ENCODE data around the gene MSLN.

The MSLN gene

DNA sequence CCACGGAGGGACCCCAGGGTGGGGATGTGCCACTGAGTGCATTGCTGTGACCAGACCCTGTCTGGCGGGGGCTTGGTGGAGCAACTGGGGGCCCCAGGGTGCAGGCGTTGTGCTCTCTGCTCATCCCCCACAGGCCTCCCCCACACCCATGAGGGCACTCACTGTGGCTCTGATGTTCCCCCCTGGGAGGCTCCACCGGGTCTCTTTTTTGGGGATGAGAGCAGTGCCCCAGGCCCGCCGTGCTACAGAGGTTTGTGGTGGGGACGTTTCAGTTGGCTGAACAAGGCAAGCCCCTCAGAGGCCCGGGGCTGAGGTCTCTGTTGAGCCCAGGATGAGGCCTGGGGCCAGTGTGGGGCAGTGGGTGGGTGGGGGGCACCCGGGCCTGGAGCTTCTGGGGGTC is 36.8 kb upstream of the MSLN start:
- no peak for DNase-seq

DNA sequence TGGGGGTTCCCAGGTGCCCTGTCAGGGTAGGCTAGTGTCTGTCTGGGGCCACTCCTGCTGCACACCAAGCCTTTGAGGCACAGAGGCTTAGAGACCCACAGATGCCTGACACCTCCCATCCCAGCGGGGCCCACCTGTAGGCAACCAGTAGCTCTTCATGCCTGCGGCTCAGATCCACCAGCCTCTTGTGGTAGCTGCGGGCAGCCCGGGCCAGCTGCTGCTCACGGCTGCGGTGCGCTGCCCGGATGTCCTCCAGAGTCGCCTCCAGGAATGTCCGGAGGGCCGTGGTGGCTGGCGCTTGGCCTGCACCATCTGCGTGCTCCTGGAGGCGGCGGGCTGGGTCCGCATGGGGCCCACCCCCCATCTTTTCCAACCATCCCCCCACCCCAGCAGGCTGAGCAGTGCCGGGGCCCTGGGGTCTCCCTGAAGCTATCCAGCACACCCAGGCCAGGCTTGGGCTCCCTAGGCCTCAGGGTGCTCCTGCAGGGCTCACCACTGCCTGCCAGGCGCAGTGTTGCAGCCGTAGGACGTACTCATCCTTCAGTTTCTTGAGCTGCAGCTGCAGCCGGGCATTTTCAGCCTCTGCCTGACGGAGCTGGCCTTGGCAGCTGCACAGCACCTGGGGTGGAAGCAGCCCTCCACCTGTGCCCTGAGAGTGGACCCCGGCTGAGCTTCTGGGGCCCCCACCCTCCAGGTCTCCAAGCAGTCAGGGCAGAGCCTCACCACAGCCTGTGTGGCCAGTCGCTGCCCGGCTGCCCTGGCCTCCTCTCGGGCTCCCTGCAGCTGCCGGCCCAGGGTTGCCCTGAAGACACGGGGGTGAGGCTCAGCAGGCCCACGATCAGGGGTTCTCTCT is 36.1 kb upstream of the MSLN start:
- no peak for DNase-seq

DNA sequence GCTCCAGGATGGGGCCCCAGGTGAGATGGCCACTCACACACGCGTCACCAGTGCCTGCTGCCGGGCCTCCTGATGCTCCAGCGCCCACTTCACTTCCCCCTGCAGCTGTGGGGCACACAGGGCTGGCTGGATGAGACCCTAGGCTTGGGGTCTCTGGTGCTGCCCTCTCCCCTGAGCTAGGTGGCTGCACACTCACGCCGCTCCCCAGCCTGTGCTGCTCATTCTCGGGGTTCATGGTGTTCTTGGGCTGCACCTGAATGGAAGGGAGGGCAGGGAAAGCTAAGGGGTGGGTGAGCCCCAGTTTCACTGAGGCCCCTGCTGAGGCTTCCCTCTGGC is 35.5 kb upstream of the MSLN start:
- DNase-seq = no peak

DNA sequence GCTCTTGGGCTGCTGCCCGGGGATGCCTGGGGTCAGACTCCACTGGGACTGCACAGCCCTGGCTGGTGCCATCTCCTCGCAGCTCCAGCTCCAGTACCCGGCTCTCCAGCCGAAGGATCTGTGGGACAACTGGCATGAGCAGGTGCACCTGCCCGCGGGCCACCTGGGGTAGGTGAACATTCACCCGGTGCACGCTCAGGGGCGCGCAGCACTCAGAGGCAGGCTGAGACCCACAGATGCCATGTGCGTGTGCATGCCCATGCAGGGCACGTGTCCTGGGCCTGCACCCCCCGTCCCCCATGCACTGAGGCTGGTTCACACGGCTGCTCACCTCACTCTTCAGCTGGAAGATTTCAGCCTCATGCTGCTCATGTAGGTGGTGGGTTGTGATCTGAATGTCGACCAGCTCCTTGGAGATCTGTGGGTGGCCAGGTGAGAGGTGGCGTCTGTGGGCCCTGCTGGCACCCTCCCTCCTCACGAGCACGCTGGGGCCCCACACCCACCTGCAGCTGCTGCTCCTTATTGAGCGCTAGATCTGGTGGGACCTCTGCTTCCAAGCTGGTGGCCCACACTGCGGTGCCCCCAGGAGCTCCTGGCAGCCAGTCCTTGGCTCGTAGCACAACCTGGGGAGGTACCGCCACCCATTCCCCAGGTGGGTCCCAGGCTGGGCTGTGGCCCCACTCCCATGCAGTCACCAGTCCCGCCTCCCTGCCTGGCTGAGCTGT is 34.9 kb upstream of the MSLN start:
- no peak for DNase-seq

DNA sequence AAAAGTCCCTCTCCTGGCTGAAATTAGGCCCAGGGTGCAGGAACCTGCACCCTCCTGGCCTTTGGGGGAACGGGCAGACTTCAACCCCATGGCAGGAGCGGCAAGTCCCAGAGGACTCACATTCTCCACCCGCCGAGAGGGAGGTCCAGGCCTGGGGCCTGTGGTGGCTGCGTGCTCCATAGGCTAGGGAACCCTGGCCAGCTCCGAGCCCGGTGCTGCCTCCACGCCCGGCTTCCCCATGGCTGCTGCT is 34.4 kb upstream of the MSLN start:
- no peak for DNase-seq

DNA sequence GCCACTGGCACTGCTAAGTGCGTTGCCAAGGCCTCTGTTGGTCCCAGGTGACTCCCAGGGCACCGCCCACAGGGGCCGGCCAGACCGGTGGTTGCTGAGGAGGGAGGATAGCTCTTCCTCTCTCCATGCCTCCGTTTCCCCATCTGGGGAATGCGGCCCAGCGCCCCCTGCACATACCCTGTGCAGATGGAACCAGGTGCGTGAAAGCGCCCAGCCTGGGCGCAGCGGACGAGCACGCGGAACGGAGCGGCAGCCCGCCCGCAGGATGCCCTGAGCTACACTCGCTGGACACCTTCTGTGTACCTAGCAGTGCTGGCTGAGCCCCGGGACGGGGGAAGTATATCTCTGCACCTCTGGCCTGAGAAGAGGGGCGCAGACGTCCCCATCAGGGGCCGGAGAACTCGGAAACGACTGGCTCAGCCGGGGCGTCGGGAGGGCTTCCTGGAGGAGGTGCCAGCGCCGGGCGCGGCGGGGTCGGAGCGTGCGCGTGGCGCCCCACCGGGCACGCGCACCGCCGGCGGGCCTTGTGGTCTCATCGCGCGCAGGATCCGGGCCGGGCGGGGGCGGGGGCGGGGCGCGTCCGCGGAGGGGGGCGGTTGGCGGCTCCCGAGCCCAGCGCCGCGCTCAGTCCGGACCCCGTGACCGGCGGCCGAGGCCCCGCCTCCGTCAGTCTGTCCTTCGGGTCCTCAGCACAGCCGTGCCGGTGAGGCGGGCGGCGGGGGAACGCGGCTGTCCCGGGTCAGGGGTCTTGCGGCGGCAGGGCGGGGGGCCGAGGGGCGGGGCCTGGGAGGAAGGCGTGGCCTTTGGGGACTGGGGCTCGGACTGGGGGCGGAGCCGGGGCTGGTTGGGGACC is 33.9 kb upstream of the MSLN start, which contains the start of the genes CCDC78 and HAGHL:
CCDC78 (minus strand) TSS at position 6 of the 853 bp plus-strand sequence. CDS start 76 bp downstream, outside the sequence.
HAGHL (plus strand) TSS at position 669 of the 853 bp plus-strand sequence. CDS start 404 bp downstream, outside the sequence.
- no peak for DNase-seq

DNA sequence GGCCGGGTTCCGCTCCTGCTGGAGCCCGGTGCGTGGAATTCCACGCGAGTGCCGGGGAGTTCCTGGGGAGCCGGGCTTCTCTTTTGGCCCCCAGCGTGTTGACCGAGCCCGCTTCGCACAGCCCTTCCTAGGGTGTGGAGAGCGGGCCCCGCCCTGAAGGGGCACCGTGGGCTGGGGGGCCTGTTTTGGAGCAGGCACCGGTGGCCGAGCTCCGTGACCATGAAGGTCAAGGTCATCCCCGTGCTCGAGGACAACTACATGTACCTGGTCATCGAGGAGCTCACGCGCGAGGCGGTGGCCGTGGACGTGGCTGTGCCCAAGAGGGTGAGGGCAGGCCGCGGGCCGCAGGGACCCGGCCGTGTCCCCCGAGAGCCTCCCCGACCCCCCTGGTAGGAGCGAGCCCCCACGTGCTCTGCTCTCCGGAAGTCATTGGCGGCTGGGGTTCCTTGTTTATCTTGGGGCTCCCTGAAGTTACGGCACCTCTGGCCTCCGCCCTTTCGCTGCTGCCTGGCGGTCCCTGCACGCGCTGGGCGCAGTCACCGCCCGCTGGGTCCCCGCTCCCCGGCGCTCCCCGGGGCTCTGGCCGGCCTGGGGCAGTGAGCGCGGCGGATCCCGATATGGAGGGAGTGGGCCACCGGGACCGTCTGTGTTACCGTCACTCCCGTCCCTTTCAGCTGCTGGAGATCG is 33.1 kb upstream of the MSLN start:
- DNase-seq = no peak

DNA sequence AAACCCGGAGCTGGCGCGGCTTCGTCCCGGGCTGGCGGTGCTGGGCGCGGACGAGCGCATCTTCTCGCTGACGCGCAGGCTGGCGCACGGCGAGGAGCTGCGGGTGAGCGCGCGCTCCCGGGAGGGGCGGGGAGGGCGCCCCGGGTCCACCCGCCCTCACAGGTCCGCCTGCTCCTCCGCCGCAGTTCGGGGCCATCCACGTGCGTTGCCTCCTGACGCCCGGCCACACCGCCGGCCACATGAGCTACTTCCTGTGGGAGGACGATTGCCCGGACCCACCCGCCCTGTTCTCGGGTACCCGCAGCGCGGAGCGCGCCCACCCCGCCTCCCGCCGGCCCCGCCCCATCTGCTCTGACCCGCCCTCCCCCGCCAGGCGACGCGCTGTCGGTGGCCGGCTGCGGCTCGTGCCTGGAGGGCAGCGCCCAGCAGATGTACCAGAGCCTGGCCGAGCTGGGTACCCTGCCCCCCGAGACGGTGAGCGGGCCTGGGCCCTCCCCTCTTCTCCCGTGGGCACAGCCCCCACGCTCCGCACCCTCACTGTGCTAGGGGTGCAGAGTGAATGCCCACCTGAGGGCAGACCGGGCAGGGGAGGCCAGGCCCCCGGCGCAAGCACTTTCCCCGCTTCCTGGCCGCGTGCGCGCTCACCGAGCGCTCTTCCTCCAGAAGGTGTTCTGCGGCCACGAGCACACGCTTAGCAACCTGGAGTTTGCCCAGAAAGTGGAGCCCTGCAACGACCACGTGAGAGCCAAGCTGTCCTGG is 32.2 kb upstream of the MSLN start:
- no peak for DNase-seq

DNA sequence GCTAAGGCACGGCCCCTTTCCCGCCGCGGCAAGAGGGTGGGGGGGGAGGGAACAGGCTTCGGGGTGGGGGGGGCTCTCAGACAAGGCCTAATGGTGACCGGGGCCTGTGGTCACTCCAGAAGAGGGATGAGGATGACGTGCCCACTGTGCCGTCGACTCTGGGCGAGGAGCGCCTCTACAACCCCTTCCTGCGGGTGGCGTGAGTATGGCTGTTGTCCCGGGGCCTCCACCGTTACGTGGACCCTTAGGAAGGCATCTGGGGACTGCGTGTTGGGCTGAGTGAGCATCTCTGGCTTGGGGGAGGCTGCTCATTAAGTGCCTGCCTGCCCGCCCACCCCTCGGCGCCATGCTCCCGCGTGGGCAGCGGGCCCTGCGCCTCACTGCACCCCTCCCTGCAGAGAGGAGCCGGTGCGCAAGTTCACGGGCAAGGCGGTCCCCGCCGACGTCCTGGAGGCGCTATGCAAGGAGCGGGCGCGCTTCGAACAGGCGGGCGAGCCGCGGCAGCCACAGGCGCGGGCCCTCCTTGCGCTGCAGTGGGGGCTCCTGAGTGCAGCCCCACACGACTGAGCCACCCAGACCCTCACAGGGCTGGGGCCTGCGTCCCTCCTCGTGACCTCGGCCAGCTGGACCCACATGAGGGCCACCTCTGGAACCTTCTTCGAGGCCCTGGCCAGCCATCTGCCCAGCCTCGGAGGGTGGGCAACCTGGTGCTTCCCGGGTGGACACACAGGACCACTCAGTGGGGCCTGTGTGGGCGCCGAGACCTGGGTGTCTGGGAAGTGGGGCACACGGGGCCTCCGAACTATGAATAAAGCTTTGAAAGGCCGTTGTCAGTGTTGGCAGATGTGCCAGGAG is 31.4 kb upstream of the MSLN start:
- DNase-seq = no peak

DNA sequence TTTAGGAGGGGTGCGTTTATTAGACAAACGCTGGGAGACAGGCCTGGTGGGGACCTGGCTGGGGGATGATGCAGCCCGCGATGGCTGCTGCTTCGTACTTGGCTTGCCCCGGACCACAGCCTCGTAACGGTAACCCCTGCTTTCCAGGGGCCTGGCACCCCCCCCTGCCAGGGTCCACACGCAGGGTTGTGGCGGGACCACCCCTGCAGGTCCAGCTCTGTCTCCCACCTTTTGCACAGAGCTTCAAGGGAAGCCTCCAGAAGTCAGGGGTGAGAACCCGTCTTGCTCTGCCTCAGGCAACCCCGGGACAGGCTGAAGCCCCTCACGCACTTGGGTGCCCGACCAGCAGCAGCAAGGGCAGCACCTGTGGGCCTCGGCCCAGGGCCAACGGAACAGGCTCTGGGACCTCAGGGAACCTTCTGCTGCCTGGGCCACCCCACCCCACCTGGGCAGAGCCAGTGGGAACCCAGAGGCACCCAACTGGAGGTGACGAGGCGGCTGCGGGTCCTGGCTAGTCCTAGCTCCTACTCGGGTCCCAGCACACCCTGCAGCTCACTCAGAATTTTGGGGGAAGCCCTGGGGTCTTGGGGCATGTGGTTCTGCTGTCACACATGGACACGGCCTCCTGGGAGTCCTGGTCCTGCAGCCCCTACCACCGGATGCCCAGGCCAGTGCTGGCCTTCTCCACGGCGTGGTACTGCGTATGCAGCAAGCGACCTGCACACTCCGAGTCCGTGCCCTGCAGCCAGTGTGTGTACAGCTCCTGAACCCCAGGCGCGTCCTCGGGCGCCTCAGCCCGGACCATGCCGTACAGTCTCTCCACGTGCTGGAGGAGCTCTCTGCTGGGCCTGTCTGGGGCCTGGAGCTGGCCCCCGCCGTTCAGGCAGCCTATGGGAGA is 30.5 kb upstream of the MSLN start:
- no peak for DNase-seq

DNA sequence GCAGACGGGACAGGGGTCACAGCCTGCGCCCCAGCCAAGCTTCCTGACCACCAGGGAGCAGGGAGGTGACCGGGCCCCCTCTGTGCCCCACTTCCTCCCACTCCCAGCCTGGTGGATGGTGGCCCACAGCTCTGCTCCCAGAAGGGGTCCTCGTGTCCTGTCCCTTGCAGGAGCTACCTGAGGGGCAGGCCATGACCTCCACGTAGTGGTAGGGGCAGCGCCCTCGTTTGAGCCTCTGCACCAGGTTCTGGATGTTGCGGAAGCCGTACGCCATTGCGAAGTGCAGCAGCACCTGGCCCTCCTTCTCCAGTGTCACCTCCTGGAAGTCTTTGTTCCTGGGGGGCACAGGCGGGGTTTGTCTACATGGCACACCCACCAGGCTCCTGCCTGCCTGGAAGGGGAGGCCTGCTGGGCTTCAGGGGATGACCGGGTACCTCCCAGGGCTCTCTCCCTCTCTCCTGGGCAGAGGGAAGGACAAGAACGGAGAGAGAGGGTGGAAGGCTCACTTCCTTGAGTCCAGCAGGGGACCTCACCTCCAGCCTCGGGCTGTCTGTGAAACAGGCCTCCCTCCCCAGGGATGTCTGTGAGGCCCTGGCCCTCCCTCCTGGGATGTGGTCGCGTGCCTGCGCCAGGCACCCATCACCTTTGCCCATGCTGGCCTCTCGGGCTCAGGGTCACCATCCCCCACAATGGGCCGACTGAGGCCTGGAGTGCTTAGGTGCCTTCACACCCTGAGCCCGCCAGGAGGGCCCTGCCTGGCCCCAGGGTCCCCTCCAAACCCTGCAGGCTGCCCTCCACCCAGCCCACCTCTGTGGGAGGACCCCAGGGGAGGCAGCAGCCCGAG is 29.6 kb upstream of the MSLN start:
- no peak for DNase-seq

DNA sequence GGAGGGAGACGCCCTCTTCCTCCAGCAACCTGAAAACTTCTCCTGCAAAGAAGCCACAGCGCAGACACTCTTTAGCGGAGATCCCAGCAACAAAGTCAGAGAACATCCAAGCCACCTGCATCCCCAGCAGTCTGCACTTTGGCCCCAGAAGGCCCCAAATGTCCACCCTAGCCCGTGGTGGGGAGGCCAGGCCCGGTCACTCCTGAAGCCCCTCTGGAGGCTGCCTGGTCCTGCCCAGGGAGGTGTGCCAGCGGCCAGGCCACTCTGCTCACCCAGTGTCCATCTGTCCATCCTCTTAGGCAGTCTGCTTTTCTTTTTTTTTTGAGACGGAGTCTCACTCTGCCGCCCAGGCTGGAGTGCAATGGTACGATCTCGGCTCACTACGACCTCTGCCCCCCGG is 28.2 kb upstream of the MSLN start:
- no peak for DNase-seq

DNA sequence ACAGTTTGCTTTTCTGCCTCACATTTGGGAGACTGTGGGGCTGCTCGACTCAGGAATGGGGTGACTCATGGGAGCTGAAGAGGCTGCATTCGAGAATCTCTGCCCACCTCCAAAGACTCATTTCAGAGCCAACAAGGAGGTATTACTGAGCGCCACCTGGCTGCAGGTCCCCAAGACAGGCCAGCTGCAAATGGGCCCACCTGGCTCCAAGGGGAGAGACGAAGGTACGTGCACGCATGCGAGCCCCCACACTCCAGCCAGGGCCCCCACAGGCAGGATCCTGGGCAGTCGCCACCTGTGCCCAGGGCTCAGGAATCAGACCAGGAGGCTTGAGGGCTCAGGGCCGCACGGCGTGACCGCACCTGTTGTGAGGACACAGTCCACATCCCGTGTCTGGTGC is 27.6 kb upstream of the MSLN start:
- no peak for DNase-seq

DNA sequence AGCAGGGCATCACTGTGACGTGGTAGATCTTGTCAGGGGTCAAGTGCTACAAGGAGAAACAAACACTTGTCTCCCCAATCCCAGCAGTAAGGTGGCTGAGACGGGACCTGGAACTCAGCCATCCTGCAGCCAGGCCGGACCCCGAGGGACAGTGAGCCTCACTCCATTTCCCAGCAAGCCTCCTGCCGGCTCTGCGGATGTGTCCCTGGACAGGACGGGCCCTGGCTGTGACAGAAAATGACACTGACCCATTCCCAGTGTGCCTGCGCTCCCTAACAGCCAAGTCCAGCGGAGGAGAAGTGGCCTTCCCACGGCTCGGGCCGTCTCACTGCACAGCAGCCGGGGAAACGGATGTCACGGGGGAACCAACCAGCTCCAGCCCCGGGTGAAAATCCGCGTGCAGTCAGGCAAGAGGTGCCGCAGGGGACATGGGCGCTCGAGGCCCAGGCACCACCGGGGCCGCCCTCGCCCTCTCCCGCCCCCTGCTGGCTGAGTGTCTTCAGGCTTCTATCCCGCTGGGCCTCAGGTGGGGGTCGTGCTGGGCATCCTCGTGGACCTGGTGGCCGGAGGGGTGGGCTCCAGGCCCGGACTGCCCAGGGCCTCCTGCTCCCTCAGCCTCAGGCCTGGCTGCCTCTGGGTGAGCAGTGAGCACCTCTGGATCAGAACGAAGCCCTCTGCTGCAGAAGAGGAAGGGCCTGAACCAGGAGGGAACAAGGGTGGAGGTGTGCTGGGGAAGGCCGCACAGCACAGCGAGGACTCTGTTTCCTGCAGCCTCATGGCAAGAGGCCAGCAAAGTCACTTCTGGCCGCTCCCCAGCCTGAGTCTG is 26.9 kb upstream of the MSLN start:
- no peak for DNase-seq

DNA sequence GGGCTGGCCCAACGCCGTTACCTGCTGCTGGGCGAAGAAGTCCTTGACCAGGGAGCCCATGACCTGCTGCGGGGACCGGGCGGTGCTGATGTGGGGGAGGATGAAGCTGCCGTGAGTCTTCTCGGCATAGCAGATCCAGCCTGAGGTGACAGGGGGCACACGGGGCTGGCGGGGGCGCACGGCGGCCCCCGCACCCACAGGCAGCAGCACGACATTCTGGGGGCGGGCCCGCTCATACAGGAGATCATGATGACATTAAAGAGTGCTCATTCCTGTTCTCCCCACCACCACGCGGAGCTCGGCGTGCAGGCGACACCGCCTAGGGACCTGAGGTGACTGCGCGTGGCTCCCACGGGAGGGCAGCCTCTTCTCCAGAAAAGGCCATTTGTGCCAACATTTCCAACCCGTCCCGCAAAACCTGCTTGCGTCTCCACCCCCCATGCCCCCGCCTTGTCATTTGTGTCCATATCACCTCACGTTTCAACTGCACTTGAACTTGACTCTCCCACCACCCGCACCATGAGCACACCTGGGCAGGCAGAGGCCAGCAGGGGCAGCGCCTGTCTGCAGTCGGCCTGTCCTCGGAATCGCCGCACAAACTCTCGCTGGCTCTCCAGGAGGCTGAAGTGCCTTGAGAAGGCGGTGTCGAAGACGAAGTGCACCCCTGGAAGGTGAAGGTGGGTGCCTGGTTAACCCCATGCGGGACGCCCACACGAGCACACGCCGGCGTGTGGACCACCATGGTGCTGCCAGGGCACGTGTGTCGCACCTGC is 26.1 kb upstream of the MSLN start:
- no peak for DNase-seq

DNA sequence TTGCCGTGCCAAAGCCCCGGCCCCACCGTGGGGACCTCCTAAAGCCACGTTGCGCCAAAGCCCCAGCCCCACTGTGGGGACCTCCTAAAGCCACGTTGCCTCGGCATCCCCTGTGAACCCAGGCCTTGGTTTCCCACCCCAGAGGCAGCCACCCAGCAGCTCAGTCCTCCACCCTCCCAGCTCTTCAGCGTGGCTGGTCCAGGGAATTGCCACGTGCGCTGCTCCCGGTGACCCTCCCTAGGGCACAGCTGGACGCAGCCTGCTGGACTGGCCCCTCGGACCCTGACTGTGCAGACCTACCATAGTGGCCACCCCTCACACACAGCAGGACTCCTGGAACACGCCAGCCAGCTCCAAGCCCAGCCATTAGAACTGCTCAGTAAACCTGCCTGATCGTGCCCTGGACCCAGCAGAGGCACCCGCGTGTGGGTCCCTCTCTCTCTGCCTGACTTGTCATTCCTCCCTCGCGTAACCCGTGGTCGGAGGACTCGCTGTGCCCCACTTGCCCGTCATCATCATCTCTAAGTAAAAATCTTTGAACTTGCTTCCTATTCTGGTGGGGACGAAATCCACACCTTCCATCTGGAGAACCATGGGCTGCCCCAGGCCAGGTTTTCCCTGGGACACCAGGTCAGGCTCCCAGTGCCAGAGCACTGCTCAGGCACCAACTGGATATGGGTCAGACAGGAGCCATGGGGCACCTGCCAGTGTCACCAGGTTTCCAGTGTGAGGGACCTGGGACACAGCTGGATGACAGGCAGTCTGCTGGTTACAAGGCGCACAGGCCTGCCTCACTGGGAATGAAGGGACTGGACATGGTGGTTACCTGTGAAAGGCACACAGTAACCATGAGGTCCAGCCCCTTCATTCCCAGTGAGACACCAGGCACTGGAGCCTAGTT is 25.3 kb upstream of the MSLN start:
- no peak for DNase-seq

Measured in SIG-M5 (cell line).